HG02973 (cell line): Measurements from ENCODE around the gene ASCC3.

Source experiments
- ATAC-seq: cut with Tn5 transposase; IDR thresholded peaks from one replicate; pipeline ENCODE4 v1.9.1; 2021; ENCODE audit warnings: moderate library complexity; ENCODE audit not compliant: unreplicated experiment

Gene ASCC3

DNA sequence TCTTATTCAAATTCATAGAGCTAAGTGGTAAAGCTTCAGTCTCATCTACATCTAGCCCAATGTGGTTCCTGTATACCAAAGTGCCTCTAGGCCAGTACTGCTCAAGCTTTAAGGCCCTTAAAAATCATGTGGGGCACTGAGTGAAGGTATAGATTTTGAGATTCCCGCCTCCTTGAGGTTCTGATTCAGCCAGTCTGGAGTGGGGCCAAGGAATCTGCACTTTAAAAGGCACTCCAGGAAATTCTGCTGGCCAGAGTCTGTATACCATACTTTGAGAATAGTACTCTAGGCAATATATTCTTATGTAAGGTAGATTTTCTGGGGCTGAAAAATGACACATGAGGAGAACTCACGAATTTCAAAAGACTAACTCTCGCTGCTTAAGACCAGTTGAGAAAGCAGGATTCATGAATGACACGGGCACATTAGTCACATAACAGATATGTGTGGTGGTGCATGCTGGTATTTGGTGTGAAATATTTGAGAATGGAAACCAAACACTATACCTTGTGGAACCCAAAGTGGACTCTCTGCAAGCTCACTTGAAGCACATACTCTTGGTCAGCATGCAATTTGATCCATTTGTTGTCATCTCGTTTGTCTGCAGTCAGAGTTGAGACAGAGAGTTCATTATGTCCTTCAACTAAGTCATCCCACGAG, 368.8 kb downstream of the ASCC3 start:
- ATAC-seq: no peak

DNA sequence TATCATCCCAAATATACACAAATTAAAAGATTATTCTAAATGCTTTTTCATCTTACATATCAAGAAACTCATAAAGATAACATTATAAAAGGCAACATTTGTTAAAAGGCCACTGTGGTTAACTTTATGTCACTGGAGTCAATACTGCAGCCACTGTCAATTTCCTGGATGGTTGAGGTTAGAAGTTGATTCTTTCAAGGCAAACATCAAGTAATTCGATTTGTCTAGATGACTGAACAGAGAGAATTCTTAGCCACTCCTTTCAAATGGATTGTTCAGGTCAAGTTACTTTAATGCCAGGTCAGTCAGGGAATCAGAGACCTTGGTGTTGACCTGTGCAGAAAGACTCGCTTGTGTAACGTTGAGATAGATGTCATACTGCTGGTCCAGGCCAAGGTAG, 372.0 kb downstream of the ASCC3 start:
- no peak for ATAC-seq

DNA sequence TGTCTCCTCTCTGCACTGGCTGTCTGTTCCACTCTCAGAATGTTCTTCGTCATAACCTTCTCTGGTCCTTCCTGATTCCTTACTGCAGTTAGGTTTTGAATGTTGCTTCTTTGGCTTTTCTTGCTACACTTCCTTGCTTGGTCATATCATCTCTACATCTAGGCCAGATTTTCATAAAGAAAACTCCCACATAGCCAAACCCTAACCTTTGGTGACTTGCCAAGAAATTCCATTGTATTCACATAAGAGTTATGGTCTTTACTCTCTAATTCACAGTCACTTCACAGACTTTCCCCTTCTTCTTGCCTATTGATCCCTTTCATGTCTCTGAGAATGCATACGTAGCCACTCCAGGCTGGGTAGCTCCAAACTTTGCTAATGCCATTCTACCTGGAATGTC, 374.5 kb downstream of the ASCC3 start:
- no peak for ATAC-seq

DNA sequence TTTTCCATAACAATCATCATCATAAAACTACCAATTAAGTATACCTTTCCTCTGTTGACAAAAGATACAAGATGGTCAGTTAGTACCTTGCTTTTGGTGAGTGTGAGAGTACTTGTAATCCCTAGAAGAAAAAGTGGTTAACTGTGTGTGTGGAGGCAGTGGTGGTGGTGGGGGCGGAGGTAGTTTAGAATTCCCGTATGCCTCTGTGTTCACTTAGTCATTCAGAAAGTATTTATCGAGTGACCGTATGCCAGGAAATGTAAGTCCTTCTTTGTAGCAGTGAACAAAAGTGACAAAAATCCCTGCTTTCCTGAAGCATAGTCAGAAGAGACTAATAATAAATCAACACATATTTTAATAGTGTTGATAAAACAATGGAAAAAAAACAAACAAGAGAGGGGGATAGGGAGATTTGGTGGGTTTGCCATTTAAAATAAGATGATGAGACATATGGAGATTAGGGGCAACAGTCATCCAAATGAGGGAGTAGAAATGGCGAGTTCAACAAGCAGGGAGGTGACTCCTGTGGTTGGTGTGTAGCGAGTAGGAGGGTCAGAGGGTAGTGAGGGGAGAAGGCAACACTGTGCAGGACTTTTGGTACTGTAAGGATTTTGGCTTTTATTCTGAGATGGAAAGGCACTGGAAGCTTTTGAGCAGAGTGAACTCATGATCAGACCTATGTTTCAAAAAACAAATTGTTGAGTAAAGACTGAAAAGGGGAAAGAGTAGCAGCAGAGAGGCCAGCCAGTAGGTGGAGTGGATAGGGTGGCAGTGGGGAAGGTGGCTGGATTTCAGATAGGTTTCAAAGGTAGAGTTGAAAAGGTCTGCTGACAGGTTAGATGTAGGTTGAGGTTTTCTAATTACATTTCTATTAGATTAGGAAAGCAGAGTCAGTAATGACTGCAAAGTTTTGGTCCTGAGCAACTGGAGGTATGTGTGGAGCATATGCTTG, 376.1 kb downstream of the ASCC3 start:
- ATAC-seq: no peak

DNA sequence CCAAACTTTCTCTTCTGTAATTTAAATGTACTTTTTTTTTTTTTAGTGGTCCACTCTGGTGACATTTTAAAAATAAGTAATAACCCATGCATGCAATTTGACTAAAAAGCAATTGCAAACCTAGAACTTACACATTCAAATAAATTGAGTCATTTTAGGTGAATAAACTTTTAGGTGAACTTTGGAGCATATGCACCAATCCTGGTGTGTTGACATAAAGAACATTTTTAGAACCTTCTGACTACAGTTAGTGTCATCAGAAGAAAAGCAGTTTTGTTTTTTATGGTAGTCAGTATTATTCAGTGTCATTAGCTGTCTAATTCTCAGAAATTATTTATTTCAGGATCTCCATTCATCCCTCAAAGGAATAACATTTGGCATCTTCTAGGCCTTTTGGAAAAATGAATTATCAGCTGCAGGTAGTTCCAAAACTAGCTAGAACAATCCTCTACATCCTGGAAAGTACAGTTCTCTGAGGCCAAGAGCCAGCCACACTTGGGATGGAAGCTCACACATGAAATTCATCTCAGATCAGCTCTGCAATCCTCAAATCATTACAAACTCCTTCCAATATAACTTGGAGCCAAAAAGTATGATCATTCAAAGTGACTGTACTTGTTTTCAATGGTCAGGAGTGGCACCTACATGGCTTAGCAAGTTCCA, 378.0 kb downstream of the ASCC3 start:
- ATAC-seq: no peak

DNA sequence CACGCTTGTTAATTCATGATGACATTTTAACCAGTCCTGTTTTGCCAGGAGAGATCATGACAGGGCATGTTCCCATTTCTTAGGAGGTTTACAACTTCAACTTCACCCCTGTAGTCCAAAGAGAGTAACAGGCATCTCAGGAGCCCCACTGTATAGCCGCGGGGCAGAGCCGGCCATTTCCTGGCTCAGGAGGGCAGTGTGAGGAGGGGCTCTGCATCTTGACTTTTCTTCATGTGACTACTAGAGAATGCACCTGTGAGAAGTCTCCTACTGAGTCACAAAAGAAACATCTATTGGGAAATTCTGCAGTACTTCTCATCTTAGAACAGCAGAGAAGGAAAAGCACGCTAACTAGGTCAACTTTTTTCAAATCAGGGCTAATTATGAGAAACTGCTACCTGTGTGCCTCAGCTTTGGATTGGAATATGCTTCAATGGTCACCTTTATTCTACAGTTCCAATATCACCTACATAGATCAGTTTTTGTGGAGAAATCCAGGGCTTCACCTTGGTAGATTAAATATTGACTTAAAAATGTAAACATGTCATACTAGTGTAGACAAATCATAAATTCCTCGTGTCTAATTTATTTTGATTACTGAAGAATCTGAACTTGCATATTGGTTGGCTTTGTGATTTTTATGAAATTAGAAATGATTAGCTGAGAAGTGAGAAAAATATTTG, 387.8 kb downstream of the ASCC3 start:
- no peak for ATAC-seq

DNA sequence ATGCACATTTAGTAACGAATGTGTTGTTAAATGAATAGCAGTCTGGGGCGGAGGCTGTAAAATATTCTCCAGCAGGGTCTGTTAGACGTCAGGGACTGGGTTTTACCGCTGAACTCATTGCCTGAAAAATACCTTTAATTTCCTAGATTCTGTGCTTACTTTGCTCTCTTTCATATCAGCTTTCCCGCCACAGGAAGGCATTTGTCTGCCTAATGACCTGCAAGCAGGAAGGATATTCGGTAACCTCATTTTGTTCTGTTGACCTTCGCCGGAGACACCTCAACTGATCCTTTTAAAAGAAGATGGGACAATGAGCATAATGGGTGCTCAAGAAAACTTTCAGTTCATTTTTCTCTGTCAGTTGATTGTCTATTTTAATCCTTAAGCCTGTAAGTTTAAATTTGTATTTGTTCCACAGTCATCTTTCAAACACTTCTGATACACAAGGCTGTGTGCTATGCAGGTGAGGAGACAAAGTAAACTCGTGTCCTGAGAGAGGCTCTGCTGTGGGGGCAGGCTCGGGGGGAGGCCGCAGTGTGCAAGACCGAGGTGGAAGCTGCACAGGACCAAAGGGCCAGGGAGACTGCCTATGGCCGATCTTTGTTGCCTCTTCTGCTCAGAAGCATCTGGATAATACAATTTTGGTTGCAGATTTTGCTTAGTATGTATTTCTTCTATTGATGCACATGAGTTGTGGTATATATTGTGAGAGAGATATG, 389.0 kb downstream of the ASCC3 start:
- ATAC-seq: no peak

DNA sequence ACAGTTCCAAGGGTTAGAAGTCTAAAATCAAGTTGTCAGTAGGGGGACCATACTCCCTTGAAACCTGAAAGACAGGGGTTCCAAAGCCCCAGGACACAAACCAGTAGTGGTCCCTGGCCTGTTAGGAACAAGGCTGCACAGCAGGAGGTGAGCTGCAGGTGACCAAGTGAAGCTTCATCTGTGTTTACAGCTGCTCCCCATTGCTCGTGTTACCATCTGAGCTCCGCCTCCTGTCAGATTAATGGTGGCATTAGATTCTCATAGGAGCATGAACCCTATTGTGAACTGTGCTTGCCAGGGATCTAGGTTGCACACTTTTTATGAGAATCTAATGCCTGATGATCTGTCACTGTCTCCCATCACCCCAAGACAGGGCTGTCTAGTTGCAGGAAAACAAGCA, 391.1 kb downstream of the ASCC3 start:
- no peak for ATAC-seq

DNA sequence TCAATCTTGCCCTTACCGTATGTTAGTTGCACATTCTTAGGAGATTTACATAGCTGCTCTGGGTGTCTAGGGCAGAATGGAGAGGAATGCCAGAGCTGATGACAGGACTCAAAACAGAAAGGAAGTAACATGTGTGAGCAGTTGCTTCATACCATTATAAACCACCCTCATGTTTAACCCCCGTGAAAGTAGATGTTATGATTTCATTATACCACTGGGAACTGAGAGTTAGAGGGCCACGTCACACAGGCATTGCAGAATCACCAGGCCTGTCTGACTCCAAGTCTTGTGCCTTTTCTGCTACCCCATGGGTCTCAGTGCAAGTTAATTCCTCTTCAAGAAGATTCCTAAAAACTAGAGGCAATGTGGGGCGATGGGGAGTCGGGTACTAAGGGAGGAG, 392.9 kb downstream of the ASCC3 start:
- ATAC-seq: no peak

DNA sequence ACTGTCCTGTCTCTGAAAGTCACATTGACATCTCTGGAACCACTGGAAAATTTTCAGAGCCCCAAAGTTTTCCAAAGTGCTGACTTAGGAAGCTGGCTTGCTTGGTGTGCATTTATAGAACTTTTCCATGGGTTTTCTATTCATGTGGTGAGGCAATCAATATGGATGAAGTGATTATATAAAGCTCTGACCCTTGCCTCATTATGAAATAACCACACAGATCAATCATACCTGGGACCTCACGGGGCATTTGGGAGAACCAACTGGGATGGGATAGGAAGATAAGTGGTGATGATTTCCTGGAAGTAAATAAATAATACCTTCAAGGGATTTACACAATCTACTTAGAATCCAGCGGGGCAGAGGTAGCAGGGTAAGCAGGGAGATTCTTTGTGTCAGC, 393.5 kb downstream of the ASCC3 start:
- ATAC-seq: no peak

DNA sequence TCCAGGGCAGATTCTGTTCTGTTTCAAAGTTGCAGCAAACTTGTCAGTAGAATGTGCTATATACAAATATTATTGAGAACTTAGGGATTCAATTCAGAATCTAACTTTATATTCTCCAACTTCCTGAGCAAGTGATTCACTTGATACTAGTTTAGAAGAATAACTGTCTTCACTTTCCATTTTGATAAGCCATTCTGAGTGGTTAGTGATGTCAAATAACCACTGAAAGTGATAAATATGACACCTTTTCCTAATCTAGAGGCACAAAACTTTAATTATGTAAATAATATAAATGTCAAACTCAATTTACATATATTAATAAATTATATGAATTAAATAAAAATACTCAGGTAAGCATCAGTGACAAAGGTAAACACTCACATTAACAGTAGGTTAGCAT, 395.9 kb downstream of the ASCC3 start:
- no peak for ATAC-seq

DNA sequence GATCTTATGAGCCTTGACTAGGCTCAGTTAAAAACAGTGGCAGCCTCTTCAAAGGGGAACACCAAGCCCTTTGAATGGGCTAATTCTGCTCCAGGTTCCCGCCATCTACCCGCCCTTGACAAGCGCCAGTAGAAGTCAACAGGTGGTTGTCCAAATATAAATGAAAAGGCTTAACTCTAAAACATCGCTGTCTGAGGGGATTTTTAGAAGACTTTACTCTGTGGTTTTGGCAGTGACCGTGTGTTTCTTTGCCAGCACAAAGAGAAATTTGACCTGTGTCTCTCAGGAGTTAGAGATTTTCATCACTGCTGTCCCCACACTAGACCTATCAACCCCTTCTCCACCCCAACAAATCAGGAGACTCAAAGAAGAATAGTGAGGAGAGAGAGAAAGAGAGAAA, 396.7 kb downstream of the ASCC3 start:
- no peak for ATAC-seq

DNA sequence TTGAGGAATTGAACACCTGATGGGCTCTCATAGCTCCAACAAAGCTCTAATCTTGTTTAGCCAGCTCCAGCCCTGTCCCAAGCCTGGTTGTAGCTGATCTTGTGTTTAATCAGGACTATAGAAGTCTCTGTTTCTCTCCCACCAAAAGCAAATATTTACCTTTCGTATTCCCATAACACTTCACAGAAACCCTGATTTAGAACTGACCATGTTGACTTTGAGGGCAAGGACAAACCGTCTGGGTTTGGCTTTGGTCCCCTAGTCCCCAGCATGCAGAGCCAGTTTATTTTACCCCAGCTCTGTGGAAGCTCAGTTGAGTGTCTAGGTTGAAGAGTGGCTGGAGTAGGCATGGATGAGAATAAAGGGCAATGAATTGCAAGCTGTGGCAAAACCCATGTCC, 398.4 kb downstream of the ASCC3 start:
- ATAC-seq: no peak

DNA sequence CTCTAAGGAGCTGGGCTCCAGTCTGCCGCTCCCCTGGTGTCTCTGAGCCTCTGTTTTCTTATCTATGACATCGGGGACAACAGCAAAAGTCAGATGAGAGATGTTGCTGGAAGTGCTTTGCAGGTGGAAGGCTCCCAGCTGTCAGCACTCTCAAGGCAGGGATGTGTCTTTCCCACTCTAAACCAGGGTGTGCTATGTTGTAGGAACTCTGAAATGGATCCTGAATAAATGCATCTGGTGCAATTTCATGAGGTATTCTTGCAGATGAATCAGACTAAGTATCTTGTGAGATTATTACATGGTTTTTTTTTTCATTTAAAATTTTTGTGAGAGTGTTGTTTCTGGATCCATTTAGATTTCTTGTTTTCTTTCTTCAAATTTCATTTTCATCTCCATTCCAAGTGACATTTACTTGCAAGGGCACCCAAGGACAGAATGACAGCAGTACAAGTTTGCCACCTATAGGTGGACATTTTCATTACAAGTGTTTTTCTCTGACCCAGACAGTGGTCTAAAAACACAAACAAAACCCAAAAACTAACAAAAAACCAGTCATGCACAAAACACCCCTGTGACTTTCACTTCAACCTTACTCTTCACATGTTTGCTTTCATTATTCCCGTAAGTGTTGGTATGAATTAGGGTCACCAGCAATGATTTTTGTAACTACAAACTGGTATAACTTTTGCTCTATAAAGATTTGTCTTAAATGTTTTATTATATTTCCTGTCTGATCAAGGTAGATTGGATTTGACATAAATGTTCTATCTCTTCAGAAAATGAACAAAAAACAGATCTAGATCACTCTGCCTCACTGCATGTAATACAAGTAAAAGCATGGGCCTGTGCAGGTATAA, 401.7 kb downstream of the ASCC3 start:
- peak; percentile 37 for ATAC-seq

DNA sequence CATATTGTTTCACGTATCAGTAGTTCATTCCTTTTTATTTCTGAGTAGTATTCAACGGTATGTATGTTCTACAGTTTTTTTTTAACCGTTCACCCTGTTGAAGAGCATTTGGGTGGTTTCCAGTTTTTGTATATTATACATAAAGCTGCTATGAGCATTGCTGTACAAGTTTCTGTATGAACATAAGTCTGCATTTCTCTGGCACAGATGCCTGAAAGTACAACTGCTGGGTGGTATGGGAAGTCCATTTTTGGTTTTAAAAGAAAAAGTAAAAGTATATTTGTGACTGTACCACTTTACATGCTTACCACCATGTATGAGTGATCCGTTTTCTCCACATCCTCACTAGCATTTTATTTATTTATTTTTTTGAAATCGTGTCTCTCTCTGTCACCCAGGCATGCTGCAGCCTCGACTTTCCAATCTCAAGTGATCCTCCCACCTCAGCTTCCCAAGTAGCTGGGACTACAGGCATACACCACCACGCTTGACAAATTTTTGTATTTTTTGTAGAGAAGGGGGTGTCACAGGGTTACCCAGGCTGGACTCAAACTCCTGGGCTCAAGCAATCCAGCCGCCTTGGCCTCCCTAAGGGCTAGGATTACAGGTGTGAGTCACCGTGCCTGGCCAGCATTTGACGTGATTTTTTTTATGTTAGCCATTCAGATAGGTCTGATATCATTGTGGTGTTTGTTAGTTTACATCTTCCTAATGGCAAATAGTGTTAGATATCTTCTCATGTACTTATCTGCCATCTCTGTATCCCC, 405.4 kb downstream of the ASCC3 start:
- peak; percentile 76 for ATAC-seq

DNA sequence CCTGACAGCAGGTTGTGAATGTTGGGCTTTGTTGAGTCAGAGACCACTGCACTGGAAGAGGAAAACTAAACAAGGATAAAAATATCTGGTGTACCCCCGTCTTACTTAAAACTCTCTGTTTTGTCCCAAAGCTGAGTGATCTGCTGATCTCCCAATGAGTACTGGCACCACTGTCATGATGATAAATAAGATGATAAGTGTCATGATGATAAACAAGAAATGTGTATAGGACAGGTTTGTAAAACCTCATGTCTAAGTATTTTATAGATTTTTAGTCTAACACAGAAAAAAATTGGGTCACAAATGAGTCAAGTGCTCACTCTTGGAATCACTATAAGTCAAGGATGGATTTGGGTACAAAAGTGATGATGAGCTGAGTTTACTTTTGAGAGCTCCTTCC, 407.9 kb downstream of the ASCC3 start:
- no peak for ATAC-seq

DNA sequence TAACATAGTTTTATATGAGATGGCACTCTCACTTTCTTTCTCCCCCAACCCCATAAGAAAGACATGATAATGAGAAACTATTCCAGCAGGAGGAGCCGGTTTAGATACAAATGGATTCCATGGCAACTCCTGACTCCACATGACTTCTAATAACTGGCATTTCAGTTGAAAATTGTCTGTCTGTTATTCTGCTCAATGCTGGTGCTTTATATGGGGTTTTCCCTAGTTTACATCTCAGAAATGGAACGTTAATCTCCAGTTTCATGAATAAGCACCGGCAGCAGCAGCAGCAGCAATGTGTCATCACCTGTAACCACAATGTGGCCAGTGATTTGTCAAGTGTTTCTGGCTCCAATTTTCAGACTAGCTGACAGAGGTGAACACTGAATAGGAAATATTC, 408.5 kb downstream of the ASCC3 start:
- peak; percentile 81 for ATAC-seq

DNA sequence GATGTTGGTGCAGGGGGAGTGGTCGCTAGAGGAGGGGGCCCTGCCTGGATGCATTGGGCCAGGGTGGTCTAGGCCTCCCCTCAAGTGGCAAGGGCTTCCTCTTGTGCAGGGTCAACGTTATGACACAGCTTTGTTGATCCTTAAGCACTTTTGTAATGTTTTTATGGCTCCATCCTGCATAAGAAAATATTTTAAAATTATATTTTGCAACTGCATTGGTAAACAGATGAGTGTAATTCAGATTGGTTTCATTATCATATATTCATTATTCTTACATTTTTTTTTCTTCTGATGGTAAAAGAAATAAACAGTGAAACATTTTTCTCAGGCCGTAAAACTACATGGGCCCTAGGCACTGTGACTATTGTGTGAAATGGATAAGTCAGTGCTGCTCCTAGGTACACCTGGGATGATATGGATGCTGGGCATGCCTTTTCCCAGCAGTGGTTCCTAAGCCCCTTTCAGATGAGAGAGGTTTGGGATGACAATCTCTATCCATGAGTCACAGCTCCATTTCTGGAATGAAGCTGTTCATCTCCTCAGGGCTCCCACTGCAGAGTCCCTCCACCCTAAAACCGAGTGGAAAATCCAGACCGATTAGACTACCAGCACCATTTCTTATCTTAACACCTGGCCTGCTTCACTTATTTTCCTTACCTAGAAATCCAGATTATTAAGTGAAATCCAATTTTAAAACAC, 410.6 kb downstream of the ASCC3 start:
- ATAC-seq: no peak
